Right lobe of liver (tissue), 6 donors: ENCODE measurements around the gene TIMP4. TPM values are rescaled to one million over a fixed set of nuclear protein-coding genes. Genes with fewer than 3 reads are reported as not detected.

ENCODE experiments used
- ATAC-seq, 4 donors: fragments of 200-7000 bp; cut with Tn5 transposase; one replicate each; pipeline ENCODE4 v1.9.1; 2020; ENCODE audit warnings: mild to moderate bottlenecking in 4 of 4, moderate library complexity in 4 of 4
- DNase-seq, 3 donors: peaks; one replicate each; pipeline ENCODE4 v3.0.0-alpha.2; 2020
- H3K27ac ChIP-seq, 3 donors: fragments of 200-600 bp; one replicate each; pipeline ENCODE4 v1.8.0; 2022
- H3K27me3 ChIP-seq, 2 donors: fragments of 200-600 bp; one replicate each; pipeline ENCODE4 v1.8.0; 2022
- H3K36me3 ChIP-seq, 4 donors: fragments of 200-600 bp; sonication (generic) in 1 of 4; one replicate each; pipeline versions ENCODE4 v1.5.1 to v1.8.0; 2017 to 2022; ENCODE audit warnings: control low read depth in 1 of 4
- H3K4me1 ChIP-seq, 4 donors: fragments of 200-600 bp; sonication (generic) in 1 of 4; one replicate each; pipeline versions ENCODE4 v1.5.1 to v1.8.0; 2017 to 2022; ENCODE audit warnings: control low read depth in 1 of 4
- H3K4me3 ChIP-seq, 3 donors: fragments of 200-600 bp; one replicate each; pipeline ENCODE4 v1.8.0; 2022
- H3K9me3 ChIP-seq, 4 donors: fragments of 200-600 bp; sonication (generic) in 1 of 4; one replicate each; pipeline versions ENCODE4 v1.5.1 to v1.8.0; 2017 to 2022; ENCODE audit warnings: control low read depth in 1 of 4
- CTCF ChIP-seq, 4 donors: fragments of 200-600 bp in 3 of 4; fragments of 450-650 bp in 1 of 4; IDR thresholded peaks; one replicate each; pipeline versions ENCODE4 v1.5.1 to v1.8.0; 2016 to 2022; ENCODE audit warnings: antibody characterized with exemption in 4 of 4, mild to moderate bottlenecking in 2 of 4
- POLR2A ChIP-seq: fragments of 450-650 bp; IDR thresholded peaks from one replicate; pipeline ENCODE4 v1.6.1; 2017; ENCODE audit warnings: antibody characterized with exemption, mild to moderate bottlenecking
- WGBS: methylation state at CpG from one replicate; pipeline ENCODE4 v1.1.6; 2018; ENCODE audit warnings: low coverage, low lambda C conversion rate; ENCODE audit not compliant: insufficient coverage; ENCODE audit errors: missing lambda C conversion rate; 5-methylcytosine and 5-hydroxymethylcytosine counted together
- intact Hi-C, 2 donors: fragments of 100-400 bp; cut with DNase I; formaldehyde crosslinking; loops; one replicate each; pipeline versions ENCODE4 v1.11.2 to v1.14.1; 2022
- total RNA-seq, 6 experiments: library from RNA; depleted of rRNA in 2 of 6; stranded (reverse); fragments of >200 nt in 2 of 6; fragmentation: NEBNext Ultra II Directional in 3 of 6; extraction: Animal tissue kit (Norgen Biotek cat#: 25700) in 3 of 6; gene quantifications; one replicate each; pipeline versions ENCODE4 v1.1.0 to v1.2.4, GENCODE V29; 2016 to 2023
- donor health status: DM: no; HTN: yes; CAD: no.
- donor health status: DM: no; HTN: no; CAD: no.
- donor health status: DM: no; HTN: no; CAD: no.
- donor health status: DM: no; HTN: yes; CAD: no.
- donor health status: DM: no; HTN: yes; CAD: no.

Gene TIMP4
- total RNA-seq, 6 experiments from 2014 or later = 0.35 to 2.2 (median 0.66) TPM; not detected in 1

GRCh38 chr3:12197475-12197874, 38.8 kb upstream of the TIMP4 start:
- ATAC-seq = no peak
- TF ChIP-seq POLR2A (no peak), CTCF (IDR thresholded peaks at IDR 0.05) (no peak)
- intact Hi-C loops = no loop called here

GRCh38 chr3:12196684-12197083, 38.0 kb upstream of the TIMP4 start:
- TF ChIP-seq POLR2A = no peak
- TF ChIP-seq CTCF (IDR thresholded peaks at IDR 0.05) = no peak
- 100% methylated on average over 2 of the region's 3 CpGs for WGBS
- H3K27me3 ChIP-seq = no peaks in the 10 kb centered on the region
- no peak overlapping the region for H3K27ac ChIP-seq
- DNase-seq (no peak), ATAC-seq (no peak)
- intact Hi-C loops = no loop called here
- peaks cover 0 to 9% (median 0%) of the 10 kb centered on the region in 4 donors for H3K4me1 ChIP-seq
- no peak overlapping the region for H3K4me3 ChIP-seq
- no peaks in the 10 kb centered on the region for H3K36me3 ChIP-seq
- H3K9me3 ChIP-seq = no peaks in the 10 kb centered on the region

More at GRCh38 chr3:12197475-12197874, 38.8 kb upstream of the TIMP4 start:
- Histone ChIP-seq H3K27ac (no peak overlapping the region), H3K4me3 (no peak overlapping the region), H3K4me1 (peaks cover 0 to 9% (median 0%) of the 10 kb centered on the region in 4 donors), H3K36me3 (no peaks in the 10 kb centered on the region), H3K27me3 (no peaks in the 10 kb centered on the region), H3K9me3 (no peaks in the 10 kb centered on the region)
- no peak for DNase-seq

- 94% methylated on average over 3 of the region's 4 CpGs for WGBS
- ATAC-seq = no peak
Measured at GRCh38 chr3:12195231-12195630, 36.5 kb upstream of the TIMP4 start.

GRCh38 chr3:12194669-12195161, 36.0 kb upstream of the TIMP4 start:
- Histone ChIP-seq H3K9me3 (no peaks in the 10 kb centered on the region), H3K4me3 (no peak overlapping the region), H3K27me3 (no peaks in the 10 kb centered on the region), H3K27ac (no peak overlapping the region), H3K36me3 (no peaks in the 10 kb centered on the region), H3K4me1 (peaks cover 0 to 9% (median 0%) of the 10 kb centered on the region in 4 donors)
- intact Hi-C loops = no loop called here
- ATAC-seq (peak in 2 of 4 donors; percentile 17 to 18), DNase-seq (no peak)
- TF ChIP-seq POLR2A (no peak), CTCF (IDR thresholded peaks at IDR 0.05) (no peak)
- no CpG with 5 or more reads among the region's 3 CpGs for WGBS

More at GRCh38 chr3:12195231-12195630, 36.5 kb upstream of the TIMP4 start:
- no peak overlapping the region for H3K27ac ChIP-seq
- DNase-seq = no peak
- no peak overlapping the region for H3K4me3 ChIP-seq
- intact Hi-C loops = no loop called here
- no peaks in the 10 kb centered on the region for H3K27me3 ChIP-seq
- H3K36me3 ChIP-seq = no peaks in the 10 kb centered on the region
- peaks cover 0 to 9% (median 0%) of the 10 kb centered on the region in 4 donors for H3K4me1 ChIP-seq
- TF ChIP-seq CTCF (IDR thresholded peaks at IDR 0.05) (no peak), POLR2A (no peak)
- no peaks in the 10 kb centered on the region for H3K9me3 ChIP-seq

GRCh38 chr3:12194209-12194608, 35.5 kb upstream of the TIMP4 start:
- Histone ChIP-seq H3K27me3 (no peaks in the 10 kb centered on the region), H3K4me1 (peaks cover 0 to 9% (median 0%) of the 10 kb centered on the region in 4 donors), H3K36me3 (no peaks in the 10 kb centered on the region), H3K27ac (no peak overlapping the region), H3K9me3 (no peaks in the 10 kb centered on the region), H3K4me3 (no peak overlapping the region)
- DNase-seq (no peak), ATAC-seq (peak; percentile 28 to 70 (median 55))
- TF ChIP-seq CTCF (IDR thresholded peaks at IDR 0.05) = no peak
- no peak for TF ChIP-seq POLR2A
- intact Hi-C loops = no loop called here
- 35% methylated on average over 3 of the region's 3 CpGs for WGBS
